Activated CD8-positive, alpha-beta memory T cell treated with anti-CD3 and anti-CD28 coated beads, Interleukin-2, amount 50 U/mL, for 48 hours (primary cell): ENCODE data around the gene CACNG6.
A peak's percentile ranks its signal among the peaks of the same experiment; 100 is the strongest.

Experiments
- DNase-seq: peaks from one replicate; pipeline ENCODE4 v3.0.0-alpha.2; 2020

CACNG6 gene

DNA sequence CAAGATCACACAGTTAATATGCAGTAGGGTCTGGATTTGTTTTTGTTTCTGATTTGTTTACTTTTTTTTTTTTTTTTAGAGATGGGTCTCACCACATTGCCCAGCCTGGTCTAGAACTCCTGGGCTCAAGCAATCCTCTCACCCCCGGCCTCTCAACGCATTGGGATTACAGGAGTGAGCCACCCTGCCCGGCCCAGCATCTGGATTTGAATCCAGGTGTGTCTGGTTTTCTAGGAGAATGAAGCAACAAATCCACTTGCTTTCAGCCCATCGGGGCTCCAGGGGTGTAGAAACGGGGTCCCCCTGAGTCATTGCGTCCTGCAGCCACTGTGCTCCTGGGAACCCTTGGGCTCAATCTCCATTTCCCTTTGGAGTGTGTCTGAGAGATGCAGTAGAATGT, 22.1 kb upstream of the CACNG6 start:
- DNase-seq: no peak

GRCh38 chr19:53971673-53972072, 19.8 kb upstream of the CACNG6 start:
- no peak for DNase-seq

- DNase-seq: peak; percentile 70
These were observed 13.9 kb upstream of the CACNG6 start for GRCh38 chr19:53977429-53977990.

- DNase-seq: peak; percentile 69
These were observed 13.3 kb upstream of the CACNG6 start for GRCh38 chr19:53977991-53978731.

GRCh38 chr19:53978975-53979801, 12.2 kb upstream of the CACNG6 start:
- no peak for DNase-seq

- DNase-seq: no peak
These were observed 10.7 kb upstream of the CACNG6 start for GRCh38 chr19:53980539-53981375.

- DNase-seq: no peak
These were observed 10.0 kb upstream of the CACNG6 start for GRCh38 chr19:53981376-53981951.

DNA sequence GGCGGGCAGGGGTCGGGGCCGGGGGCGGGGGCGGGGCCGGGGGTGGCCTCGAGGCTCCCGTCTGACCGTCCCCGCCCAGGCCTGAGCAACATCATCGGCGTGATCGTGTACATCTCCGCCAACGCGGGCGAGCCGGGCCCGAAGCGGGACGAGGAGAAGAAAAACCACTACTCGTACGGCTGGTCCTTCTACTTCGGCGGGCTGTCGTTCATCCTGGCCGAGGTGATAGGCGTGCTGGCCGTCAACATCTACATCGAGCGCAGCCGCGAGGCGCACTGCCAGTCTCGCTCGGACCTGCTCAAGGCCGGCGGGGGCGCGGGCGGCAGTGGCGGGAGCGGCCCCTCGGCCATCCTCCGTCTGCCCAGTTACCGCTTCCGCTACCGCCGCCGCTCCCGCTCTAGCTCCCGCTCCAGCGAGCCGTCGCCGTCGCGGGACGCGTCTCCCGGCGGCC, 9.4 kb upstream of the CACNG6 start:
- DNase-seq: no peak

DNA sequence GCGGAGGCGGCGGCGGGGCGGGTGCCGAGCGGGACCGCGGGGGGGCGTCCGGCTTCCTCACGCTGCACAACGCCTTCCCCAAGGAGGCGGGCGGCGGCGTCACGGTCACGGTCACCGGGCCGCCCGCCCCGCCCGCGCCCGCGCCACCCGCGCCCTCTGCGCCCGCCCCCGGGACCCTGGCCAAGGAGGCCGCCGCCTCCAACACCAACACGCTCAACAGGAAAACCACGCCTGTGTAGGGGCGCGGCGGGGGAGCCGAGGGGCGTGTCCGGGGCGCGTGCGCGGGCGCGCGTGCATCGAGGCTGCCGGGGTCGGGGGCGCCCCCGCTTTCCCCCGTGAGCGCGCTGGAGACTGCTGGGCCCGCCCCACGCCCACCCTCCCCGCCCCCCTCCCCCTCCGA, 8.8 kb upstream of the CACNG6 start:
- DNase-seq: no peak

GRCh38 chr19:53983457-53984289, 7.8 kb upstream of the CACNG6 start:
- DNase-seq: no peak

DNA sequence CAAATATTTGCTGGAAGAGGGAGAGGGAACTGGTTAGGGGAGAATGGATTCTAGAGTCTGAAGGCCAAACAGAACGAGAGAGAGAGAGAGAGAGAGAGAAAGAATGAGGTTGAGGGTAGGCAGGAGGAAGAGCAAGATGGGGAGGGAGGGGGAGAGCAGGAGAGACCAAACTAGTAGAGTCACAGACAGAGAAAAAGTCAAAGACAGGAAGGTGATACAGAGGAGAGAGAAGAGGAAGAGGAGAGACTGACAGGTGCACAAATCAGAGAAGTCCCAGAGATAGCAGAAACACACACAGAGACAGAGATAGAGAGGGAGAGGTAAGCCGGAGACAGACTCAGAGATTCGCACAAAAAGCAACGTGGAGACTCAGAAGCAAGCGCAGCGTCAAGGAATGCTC, 5.6 kb upstream of the CACNG6 start:
- DNase-seq: no peak

DNA sequence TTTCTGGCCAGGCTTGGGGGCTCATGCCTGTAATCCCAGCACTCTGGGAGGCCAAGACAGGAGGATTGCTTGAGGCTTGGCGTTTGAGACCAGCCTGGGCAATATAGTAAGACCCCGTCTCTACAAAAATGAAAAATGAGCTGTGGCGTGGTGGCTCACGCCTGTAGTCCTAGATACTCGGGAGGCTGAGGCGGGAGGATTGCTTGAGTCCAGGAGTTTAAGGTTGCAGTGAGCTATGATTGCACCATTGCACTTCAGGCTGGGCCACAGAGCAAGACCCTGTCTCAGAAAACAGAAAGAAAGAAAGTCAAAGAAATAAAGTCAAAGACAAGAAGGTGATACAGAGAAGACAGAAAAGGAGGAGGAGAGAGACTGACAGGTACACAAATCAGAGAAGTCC, 2.5 kb upstream of the CACNG6 start:
- DNase-seq: no peak

DNA sequence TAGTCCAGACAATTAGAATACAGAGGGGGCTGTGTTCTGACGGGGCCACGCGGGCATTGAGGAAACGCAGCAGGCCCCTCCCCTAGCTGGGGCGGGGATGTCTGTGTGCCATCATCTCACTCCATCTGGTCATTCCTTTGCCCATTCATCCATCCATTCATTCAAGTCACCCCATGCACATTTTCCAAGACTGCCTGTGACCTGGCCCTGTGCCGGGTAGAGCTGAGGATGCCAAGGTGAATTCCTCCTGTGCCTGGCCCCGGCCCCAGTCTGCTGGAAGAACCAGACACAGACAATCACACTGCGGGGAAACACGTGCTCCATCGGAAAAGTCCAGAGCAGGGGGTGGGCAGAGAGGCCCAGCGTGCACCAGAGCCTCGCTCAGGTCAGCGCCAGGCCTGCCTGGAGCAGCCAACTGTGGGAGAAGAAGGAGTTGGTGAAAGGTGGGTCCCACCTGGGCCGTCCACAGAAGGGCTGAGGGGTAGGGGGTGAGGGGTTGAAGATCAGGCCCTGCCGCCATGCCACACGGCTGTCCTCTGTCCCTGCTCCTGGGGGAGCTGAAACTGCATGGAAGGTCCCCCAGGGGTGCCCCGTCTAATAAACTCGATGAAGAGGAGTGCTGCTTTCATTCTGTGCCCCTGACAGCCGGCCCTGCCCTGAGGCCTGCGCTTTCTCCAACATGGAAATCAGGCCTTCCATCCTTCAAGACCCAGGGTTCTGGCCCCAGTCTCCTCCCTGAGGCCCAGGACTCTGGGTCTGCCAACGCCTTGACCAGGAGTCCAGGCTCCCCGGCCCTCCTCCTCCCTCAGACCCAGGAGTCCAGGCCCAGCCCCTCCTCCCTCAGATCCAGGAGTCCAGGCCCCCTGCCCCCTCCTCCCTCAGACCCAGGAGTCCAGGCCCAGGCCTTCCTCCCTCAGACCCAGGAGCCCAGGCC, 1.6 kb upstream of the CACNG6 start:
- DNase-seq: no peak

DNA sequence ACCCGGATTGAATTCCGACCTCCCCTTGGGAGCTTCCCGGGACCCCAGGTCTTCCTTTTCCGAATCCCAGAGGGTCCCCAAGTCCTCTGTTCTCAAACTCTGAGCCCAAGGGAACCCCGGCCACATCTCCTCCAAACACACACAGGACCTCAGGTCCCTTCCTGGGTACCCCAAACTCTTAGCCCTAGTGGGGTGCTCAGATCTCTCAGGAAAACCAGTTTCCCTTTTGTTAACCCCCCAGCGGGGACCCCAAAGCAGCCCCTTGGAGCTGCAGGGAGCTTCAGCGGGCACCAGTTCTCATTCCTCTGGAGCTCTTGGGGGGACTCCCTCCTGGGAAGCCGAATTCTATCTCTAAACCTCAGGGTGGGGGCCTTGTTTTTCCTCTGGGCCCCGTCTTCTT, 774 bp downstream of the CACNG6 start:
- no peak for DNase-seq

- no peak for DNase-seq
These were observed 1.4 kb downstream of the CACNG6 start for GRCh38 chr19:53992815-53993214.

DNA sequence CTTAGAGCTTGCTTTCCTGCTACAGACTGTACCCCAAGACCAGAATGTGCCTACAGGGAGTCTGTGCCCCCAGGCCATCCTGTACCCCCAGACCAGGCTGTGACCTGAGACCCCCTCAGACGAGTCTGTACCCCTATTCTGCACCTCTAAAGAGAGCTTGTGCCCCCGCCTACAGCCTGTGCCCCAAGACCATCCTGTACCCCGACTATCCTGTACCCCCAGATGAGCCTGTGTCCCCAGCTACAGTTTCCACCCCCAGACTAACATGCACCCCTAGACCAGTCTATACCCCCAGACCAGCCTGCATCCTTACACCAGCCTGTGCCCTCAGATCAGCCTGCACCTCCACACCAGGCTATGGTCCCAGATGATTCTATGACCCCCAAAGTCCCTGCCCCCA, 2.0 kb downstream of the CACNG6 start:
- no peak for DNase-seq

DNA sequence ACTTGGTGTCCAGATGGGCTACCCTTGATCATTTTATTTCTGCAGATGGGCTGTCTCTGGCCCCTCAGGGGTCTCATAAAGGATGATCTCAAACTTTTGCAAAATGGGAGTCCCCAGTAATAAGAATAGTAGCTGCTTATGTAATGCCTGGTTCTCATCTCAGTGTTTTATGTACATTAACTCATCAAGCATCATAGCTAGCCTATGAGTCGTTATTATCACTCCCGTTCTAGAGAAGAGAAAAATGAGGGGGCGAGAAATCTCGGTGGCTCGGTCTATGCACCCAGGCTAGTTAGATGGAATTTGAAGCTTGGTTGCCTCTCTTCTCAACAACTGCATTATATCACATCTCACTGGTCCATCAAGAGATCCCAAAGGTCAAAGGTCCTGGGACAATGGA, 3.4 kb downstream of the CACNG6 start:
- DNase-seq: no peak

DNA sequence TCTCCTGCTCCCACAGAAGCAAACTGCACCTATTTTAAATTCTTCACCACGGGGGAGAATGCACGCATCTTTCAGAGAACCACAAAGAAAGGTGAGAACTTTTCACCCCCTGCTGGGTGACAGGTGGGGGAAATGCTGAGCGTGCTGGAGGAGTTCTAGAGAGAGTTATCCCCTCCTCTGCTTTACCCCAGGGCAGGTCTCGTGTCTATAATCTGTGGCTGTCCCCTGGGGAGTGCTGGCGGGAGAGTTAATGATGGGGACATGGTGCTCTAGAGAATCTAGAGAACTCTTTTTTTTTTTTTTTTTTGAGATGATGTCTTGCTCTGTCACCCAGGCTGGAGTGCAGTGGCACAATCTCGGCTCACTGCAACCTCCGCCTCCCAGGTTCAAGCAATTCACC, 6.8 kb downstream of the CACNG6 start:
- DNase-seq: no peak

DNA sequence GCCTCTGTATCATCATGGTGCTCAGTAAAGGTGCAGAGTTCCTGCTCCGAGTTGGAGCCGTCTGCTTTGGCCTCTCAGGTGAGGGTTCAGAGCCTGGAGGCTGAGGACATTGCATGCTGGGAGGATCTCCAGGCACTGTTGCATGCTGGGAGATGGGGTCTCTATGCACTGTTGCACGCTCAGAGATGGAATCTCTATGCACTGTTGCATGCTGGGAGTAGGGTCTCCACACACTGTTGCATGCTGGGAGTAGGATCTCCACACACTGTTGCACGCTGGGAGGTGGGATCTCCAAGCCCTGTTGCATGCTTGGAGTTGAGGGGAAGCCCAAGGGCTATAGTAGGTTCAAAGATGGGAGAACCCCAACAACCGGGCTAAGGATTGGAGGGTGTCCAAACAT, 8.3 kb downstream of the CACNG6 start:
- DNase-seq: no peak

DNA sequence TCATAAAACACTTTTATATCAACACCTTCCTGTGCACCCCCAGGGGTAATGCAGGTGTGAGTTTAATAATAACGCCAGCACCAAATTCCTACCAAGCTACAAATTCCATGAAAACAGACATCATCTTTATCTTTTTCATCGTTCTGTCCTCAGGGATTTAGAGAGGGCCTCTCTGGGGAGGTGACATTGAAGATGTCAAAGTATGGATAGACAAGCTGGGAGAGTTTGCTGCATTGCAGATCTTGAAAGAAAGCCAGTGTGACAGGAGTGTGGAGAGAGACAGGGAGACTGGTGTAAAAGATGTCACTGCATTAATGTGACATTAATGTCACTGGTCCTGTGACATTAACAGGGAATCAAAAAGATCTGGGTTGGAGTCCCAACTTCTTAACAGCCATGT, 10.1 kb downstream of the CACNG6 start:
- DNase-seq: no peak
